ENCODE results near the gene PPP2R2B.

PPP2R2B gene

GRCh38 chr5:146888351-146888978 is 9.9 kb upstream of the PPP2R2B start:
- DNase-seq: no peak

GRCh38 chr5:146884066-146884626 is 5.6 kb upstream of the PPP2R2B start:
- DNase-seq: no peak

- DNase-seq: no peak
These were observed 5.0 kb upstream of the PPP2R2B start for GRCh38 chr5:146883511-146883910.

- peak in 1 of 56 donors; percentile 8 for DNase-seq
These were observed 2.4 kb upstream of the PPP2R2B start for GRCh38 chr5:146880966-146881365.

GRCh38 chr5:146877783-146878475 is 628 bp downstream of the PPP2R2B start:
- DNase-seq: peak in 49 of 56 donors; percentile 13 to 84 (median 56)

GRCh38 chr5:146877178-146877681 is 1.3 kb downstream of the PPP2R2B start:
- peak in 40 of 56 donors; percentile 2 to 61 (median 18) for DNase-seq

- no peak for DNase-seq
These were observed 5.2 kb downstream of the PPP2R2B start for GRCh38 chr5:146873186-146873917.

GRCh38 chr5:146872188-146872587 is 6.4 kb downstream of the PPP2R2B start:
- DNase-seq: no peak

GRCh38 chr5:146867996-146868708 is 10.4 kb downstream of the PPP2R2B start:
- peak in 4 of 56 donors; percentile 2 to 18 (median 9) for DNase-seq

GRCh38 chr5:146866263-146866662 is 12.3 kb downstream of the PPP2R2B start:
- no peak for DNase-seq

GRCh38 chr5:146862641-146863040 is 15.9 kb downstream of the PPP2R2B start:
- DNase-seq: no peak

- no peak for DNase-seq
These were observed 18.2 kb downstream of the PPP2R2B start for GRCh38 chr5:146860213-146860893.

- no peak for DNase-seq
These were observed 26.5 kb downstream of the PPP2R2B start for GRCh38 chr5:146852089-146852488.

GRCh38 chr5:146851133-146851532 is 27.4 kb downstream of the PPP2R2B start:
- no peak for DNase-seq

- no peak for DNase-seq
These were observed 28.8 kb downstream of the PPP2R2B start for GRCh38 chr5:146849694-146850303.

- DNase-seq: no peak
These were observed 30.4 kb downstream of the PPP2R2B start for GRCh38 chr5:146848133-146848532.

- no peak for DNase-seq
These were observed 38.5 kb downstream of the PPP2R2B start for GRCh38 chr5:146840016-146840415.

- DNase-seq: no peak
These were observed 42.2 kb downstream of the PPP2R2B start for GRCh38 chr5:146836226-146836842.

- no peak for DNase-seq
These were observed 45.4 kb downstream of the PPP2R2B start for GRCh38 chr5:146832985-146833732.
